ENCODE measurements around the gene PAK6.

PAK6 gene

DNA sequence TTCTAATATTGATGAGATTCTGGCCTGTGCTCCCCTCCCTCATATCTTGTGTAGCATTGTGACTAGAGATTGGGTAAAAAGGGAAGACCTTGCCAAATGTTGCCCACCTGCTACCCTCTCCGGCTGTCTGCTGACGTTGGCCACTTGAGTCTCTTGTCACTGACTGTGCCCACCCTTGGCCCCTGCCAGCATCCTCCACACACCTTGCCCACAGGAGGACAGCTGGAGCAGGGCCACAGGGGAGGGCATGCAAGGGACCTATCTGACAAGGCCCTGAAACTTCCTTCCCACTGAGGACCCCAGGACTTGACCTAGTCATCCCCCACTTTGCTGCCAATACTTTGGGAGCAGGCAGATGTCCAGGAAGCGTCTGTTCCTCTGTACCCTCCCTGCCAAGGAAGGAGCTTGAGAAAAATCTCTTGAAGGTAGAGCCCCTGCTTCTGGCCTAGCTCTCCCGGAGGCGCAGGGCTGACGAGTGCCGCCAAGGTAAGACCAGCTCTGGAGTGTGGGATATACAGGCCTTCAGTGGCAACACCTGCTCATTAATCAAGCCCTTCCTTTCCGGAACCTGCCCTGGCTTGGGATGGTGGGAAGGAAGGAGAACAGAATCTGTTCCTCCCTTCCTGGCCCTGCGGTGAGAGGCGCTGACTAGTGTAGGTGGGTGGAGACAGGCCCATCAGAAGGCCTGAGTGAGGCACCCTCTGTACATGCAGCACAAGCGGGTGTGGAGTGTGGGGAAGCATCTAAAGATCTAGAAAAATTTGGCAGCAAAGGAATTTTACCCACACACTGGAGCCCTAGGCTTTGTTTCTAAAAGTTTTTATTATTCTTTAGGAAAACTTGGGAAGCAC lies 4.9 kb upstream of the PAK6 start:
- Histone ChIP-seq H3K9ac (ENCODE audit: low read depth, low read length) (no peak overlapping the region), H3K27me3 (ENCODE audit: insufficient read depth, low read length, poor library complexity) (no peaks in the 10 kb centered on the region), H3K4me2 (ENCODE audit: insufficient read depth, low read length) (no peak overlapping the region), H3K79me2 (ENCODE audit: insufficient read depth, low read length) (no peaks in the 10 kb centered on the region), H3K4me1 (ENCODE audit: insufficient read depth, low read length) (no peaks in the 10 kb centered on the region), H3K36me3 (ENCODE audit: insufficient read depth, low read length) (peaks cover 20% of the 10 kb centered on the region), H4K20me1 (ENCODE audit: insufficient read depth, low read length) (no peaks in the 10 kb centered on the region), H3K4me3 (ENCODE audit: low read depth in 1 of 2, low read length in 2 of 2) (no peak overlapping the region), H2AFZ (ENCODE audit: low read depth, low read length) (no peak overlapping the region), H3K27ac (ENCODE audit: low read length) (no peak overlapping the region), H3K9me3 (ENCODE audit: insufficient read depth, low read length, severe bottlenecking) (no peaks in the 10 kb centered on the region)
- DNase-seq (no peak), ATAC-seq (ENCODE audit: insufficient read depth, low read depth) (peak; percentile 22; the same call in 1 of the 3 replicates)
- TF ChIP-seq, protein P1, sequence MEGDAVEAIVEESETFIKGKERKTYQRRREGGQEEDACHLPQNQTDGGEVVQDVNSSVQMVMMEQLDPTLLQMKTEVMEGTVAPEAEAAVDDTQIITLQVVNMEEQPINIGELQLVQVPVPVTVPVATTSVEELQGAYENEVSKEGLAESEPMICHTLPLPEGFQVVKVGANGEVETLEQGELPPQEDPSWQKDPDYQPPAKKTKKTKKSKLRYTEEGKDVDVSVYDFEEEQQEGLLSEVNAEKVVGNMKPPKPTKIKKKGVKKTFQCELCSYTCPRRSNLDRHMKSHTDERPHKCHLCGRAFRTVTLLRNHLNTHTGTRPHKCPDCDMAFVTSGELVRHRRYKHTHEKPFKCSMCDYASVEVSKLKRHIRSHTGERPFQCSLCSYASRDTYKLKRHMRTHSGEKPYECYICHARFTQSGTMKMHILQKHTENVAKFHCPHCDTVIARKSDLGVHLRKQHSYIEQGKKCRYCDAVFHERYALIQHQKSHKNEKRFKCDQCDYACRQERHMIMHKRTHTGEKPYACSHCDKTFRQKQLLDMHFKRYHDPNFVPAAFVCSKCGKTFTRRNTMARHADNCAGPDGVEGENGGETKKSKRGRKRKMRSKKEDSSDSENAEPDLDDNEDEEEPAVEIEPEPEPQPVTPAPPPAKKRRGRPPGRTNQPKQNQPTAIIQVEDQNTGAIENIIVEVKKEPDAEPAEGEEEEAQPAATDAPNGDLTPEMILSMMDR (IDR thresholded peaks at IDR 0.05; ENCODE audit: borderline replicate concordance, extremely low read depth, low read length, poor library complexity, severe bottlenecking): no peak
- no peak for TF ChIP-seq EZH2 (IDR thresholded peaks at IDR 0.05; ENCODE audit: borderline replicate concordance, low read depth, low read length, severe bottlenecking)

DNA sequence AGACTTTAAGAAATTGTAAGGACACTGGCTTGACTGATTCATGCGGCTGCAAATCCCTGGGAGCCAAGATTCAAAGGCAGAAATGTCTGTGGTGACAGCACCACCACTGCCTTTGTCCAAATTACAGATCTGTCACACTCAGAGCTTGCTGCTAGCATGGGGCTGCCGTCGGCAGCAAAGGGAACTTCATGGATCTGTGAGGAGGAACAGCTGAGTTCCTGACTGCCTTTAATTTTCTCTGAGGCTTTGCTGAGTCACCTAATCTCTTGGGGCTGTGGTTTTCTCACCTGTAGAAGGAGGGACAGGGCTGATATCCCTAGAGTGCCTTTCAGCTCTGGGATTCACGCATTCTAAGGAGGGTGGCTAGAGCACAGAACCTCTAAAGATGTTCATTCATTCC lies 4.1 kb upstream of the PAK6 start:
- no peak overlapping the region for H3K4me2 ChIP-seq (ENCODE audit: insufficient read depth, low read length)
- H3K4me1 ChIP-seq (ENCODE audit: insufficient read depth, low read length): no peaks in the 10 kb centered on the region
- ATAC-seq (ENCODE audit: insufficient read depth, low read depth) (no peak), DNase-seq (no peak)
- TF ChIP-seq, protein P1 (IDR thresholded peaks at IDR 0.05; ENCODE audit: borderline replicate concordance, extremely low read depth, low read length, poor library complexity, severe bottlenecking): no peak
- no peak for TF ChIP-seq EZH2 (IDR thresholded peaks at IDR 0.05; ENCODE audit: borderline replicate concordance, low read depth, low read length, severe bottlenecking)
- no peaks in the 10 kb centered on the region for H3K9me3 ChIP-seq (ENCODE audit: insufficient read depth, low read length, severe bottlenecking)
- no peaks in the 10 kb centered on the region for H3K27me3 ChIP-seq (ENCODE audit: insufficient read depth, low read length, poor library complexity)
- H3K27ac ChIP-seq (ENCODE audit: low read length): no peak overlapping the region
- H3K36me3 ChIP-seq (ENCODE audit: insufficient read depth, low read length): peaks cover 12% of the 10 kb centered on the region
- no peaks in the 10 kb centered on the region for H3K79me2 ChIP-seq (ENCODE audit: insufficient read depth, low read length)
- H3K9ac ChIP-seq (ENCODE audit: low read depth, low read length): no peak overlapping the region
- no peak overlapping the region for H2AFZ ChIP-seq (ENCODE audit: low read depth, low read length)
- H3K4me3 ChIP-seq (ENCODE audit: low read depth in 1 of 2, low read length in 2 of 2): no peak overlapping the region
- no peaks in the 10 kb centered on the region for H4K20me1 ChIP-seq (ENCODE audit: insufficient read depth, low read length)

DNA sequence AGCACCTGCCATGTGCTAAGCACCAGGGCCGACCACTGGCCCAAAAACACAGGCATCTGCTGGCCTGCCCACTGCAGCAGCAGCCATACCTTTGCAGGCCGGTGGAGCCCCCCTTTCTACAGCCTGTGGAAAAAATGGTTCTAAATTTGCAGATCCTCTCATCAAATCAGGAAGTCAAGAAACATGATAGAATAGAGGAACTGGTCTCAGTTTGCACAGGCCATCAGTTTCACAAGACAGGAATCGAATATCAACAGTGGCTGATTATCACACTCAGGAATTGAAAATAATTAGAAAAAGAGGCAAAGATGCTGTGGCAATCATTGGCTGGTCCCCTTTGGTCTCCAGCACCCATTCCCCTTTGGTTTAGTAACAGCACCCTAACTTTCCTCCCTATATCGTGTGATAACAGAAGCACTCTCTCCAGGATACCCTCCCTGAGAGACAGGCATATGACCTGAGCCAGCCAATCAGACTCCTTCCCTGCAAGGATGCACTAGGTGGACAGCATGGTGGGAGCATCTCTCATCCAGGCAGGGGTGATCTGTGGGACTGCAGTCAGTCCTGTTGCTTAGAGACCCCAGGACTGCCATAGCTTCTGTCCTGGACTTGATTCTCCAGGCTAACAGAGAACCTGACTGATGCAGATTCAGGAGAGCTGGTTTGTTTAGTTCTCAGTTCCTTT lies 3.5 kb upstream of the PAK6 start:
- Histone ChIP-seq H3K27me3 (ENCODE audit: insufficient read depth, low read length, poor library complexity) (no peaks in the 10 kb centered on the region), H3K4me2 (ENCODE audit: insufficient read depth, low read length) (no peak overlapping the region), H3K4me3 (ENCODE audit: low read depth in 1 of 2, low read length in 2 of 2) (no peak overlapping the region), H2AFZ (ENCODE audit: low read depth, low read length) (no peak overlapping the region), H3K9ac (ENCODE audit: low read depth, low read length) (no peak overlapping the region), H4K20me1 (ENCODE audit: insufficient read depth, low read length) (no peaks in the 10 kb centered on the region), H3K9me3 (ENCODE audit: insufficient read depth, low read length, severe bottlenecking) (no peaks in the 10 kb centered on the region), H3K27ac (ENCODE audit: low read length) (no peak overlapping the region), H3K36me3 (ENCODE audit: insufficient read depth, low read length) (0 out of 2 replicates have a peak, but pooled peaks cover 8% of the 10 kb centered on the region), H3K4me1 (ENCODE audit: insufficient read depth, low read length) (no peaks in the 10 kb centered on the region), H3K79me2 (ENCODE audit: insufficient read depth, low read length) (no peaks in the 10 kb centered on the region)
- DNase-seq: no peak
- TF ChIP-seq, protein P1 (IDR thresholded peaks at IDR 0.05; ENCODE audit: borderline replicate concordance, extremely low read depth, low read length, poor library complexity, severe bottlenecking): no peak
- TF ChIP-seq EZH2 (IDR thresholded peaks at IDR 0.05; ENCODE audit: borderline replicate concordance, low read depth, low read length, severe bottlenecking): no peak
- no peak for ATAC-seq (ENCODE audit: insufficient read depth, low read depth)

Measured in DND-41 (cell line).